GM19239 (cell line): ENCODE data around the gene TEAD1.
"Not testable (repeated sequence)": the region's sequence is repeated elsewhere in the genome, so short reads cannot be mapped to it uniquely, and the experiment has no call there.

Experiments used
- DNase-seq: peaks from one replicate; pipeline ENCODE4 v3.0.0; 2011; ENCODE audit warnings: low spot score; ENCODE audit not compliant: insufficient read length
- FAIRE-seq: peaks from 2 replicates; lab custom pipeline; 2011; peaks lifted over from hg19 to GRCh38; lab: Jason Lieb, UNC

TEAD1 gene

DNA sequence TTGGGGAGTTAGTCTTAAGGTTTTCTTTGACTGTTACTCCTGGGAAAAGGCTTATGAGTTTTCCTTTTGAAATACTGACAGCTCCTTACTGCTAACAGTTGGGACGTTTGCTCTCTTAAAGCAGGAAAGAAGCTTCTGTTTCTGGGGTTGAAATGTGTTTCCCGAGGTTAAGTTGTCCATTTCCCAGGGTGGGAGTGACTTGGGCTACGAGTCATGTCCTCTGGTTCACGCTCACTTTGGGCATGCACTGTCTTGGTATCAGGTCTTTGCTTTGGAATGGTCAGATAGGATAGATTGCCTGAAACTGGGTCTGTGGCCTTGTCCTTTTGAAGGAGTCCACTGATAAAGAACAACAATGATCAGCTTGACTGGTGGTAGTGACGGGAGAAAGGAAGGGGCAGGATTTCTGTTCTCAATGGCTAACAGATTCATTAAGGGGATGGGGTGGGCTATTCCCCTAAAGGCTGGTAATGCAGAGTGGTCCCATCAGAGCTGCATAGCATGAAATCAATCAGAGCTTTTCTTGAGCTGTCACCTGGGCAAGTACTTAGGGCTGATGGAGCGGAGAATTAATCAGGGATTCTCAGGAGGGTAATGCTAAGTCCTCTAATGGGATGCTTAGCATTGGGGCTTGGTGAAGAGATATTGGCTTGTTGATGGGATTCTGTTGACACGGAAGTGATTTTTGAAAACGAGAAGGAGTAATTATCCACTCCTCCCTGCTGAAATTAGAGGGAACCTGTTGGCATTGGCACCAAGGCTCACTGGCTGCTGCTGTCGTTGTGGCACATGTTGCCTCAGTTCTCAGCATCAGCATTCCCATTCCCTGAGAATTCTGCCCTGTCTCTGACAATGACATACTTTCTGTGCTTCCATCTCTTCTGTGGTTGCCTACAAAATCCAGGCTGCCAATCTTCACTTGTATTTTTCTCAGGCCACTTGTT is 81.6 kb downstream of the TEAD1 start:
- no peak for FAIRE-seq

DNA sequence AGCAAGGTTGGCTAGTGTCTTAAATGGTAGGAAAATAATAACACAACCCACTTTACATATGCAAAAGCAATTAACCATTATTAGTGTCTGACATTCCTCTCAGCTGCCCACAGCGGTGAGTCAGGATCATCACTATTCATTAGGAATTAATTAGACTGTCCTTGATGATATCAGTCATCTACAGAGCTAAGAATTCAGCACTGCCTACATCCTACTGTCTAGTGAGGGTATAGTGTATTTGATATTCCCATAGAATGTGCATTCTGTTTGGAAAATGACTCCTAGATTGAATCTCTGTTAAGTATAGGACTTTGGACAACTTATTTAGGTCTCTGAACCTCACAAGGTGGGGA is 82.2 kb downstream of the TEAD1 start:
- FAIRE-seq (no peak), DNase-seq (no peak)

More for the DNA sequence above, 81.6 kb downstream of the TEAD1 start:
- no peak for DNase-seq

DNA sequence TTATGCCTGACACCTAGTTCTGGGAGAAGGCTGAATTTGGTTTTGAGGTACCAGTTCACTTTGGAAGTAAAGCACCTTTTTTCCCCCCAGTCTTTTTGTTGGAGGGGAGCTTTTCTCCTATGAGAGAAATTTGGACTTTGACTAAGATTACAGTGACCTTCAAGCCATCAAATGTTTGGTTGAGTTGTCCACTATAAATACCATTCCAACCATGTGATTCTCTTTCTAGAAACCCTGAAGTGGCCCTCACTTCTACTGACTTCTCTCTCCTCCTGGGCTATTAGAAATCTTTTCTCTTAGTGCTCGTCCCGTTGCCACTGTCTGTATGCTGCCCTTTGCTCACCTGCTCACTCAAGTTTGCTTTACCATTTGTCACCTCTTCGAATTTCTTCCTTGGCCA is 82.6 kb downstream of the TEAD1 start:
- no peak for DNase-seq
- FAIRE-seq = no peak

DNA sequence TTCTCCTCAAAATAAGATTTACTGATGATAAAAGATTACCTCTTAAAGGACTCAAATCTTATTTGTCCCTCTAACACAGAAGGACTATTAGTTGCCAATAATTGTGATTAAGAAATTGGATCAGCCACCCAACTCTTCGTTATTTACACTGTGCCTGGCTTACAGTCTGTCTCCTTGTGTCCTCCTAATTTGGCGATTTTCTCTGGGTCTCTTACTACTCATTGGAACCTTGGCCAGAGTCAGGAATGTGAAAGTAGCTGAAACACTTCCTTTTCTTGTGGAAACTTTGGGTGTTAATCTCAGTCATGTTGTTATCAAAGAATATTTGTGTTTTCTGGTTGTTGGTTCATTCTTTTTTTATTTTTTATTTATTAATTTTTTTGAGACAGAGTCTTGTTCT is 83.2 kb downstream of the TEAD1 start:
- no peak for DNase-seq
- FAIRE-seq = no peak

DNA sequence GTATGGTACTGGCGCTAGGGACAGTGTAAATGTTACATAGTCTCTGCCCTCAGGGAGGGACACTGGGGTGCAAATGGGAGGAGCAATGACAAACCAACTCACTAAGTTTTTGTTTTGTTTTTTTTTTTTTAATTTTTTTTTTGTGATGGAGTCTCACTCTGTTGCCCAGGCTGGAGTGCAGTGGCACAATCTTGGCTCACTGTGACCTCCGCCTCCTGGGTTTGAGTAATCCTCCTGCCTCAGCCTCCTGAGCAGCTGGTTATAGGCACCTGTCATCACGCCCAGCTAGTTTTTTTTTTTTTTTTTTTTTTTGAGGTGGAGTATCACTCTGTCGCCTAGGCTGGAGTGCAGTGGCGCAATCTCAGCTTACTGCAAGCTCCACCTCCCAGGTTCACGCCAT is 83.9 kb downstream of the TEAD1 start:
- not testable (repeated sequence) for FAIRE-seq, DNase-seq

DNA sequence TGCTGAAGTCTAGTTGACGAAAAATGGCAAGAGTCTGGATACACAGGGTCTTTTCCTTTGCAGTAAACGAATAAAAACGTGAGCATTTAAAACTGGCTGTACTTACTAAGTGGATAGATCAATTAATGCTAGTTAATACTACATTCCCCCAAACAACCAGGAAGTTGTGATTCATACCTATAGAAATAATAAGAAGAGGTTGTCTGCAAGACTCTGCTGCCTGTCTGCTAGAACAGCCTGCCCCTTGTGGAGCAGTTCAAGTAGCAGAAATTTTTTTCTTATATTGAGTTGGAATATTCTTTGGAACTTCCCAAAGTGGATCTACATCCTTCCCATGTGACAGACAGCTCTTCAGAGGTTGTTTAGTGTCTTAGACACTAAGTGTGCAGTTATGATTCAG is 86.8 kb downstream of the TEAD1 start:
- DNase-seq = no peak
- FAIRE-seq = no peak

DNA sequence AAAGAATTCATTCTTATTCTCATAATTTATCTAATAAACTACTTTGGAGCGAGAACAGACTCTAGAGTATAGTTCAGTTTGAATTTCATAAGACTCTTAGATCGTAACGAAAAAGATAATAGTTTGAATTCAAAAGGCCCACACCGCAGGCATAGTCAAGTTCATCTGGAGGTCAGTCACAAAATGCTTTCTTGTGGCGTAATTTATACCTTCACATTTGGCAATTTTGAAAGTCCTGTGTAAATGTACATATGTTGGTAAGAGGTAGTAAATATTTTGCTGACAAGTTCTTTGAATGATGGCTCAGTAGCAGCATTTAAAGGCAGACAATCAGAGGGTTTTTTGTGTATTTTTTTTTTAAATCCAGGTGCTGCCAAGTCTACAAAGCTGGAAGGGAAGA is 88.1 kb downstream of the TEAD1 start:
- FAIRE-seq (no peak), DNase-seq (no peak)

DNA sequence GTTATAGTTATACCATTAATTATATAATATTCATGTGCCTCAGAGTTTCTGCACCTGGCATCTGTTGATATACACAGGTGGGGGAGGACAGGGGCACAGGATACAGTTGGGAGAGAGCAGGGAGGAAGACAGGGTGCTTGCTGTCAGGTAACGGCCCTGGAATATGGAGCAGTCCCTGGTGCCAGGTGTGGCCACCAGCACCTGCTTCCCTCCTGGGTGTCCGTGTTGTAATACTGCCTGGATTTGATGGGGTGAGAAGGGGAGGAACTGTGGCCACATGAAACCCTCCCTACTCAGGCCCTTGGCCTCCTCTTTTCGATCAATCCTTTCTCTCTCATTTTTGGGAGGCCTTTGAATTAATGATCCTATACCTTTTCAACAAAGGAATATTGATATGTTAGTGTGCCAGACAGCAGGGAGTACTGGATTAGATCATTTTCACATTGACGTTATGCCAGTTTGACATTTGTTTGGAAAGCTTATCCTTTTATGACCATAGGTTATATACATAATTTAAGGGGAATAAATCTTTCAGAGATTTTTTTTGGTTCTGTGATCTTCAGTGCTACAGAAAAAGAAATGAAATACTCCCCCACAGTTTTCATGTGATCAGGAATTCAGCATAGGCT is 88.6 kb downstream of the TEAD1 start:
- DNase-seq (no peak), FAIRE-seq (no peak)

DNA sequence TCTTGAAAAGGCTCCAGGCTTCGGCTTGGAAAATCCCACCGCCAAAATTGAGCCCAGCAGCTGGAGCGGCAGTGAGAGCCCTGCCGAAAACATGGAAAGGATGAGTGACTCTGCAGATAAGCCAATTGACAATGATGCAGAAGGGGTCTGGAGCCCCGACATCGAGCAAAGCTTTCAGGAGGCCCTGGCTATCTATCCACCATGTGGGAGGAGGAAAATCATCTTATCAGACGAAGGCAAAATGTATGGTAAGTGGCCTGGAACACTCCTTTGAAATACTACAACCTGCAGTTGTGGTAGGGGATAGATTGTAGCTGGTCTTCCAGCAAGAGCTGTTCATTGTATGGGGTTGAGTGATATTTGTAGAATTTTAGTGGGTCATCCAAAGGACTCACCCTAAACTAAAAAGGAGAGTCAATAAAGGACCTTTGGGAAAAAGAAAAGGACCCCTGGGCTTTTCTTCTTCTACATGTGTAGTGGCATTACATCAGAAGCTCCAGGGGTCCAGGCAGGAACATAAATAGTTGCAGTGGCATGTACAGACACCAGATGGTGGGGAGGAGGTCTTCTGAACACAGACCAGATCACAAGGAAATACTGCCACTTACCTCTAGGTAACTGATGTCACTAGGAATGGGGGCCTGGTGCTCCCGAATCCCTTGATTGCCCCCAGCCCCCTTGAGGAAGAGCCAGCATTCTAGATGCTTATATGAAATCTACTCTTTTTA is 90.1 kb downstream of the TEAD1 start:
- FAIRE-seq (no peak), DNase-seq (no peak)

DNA sequence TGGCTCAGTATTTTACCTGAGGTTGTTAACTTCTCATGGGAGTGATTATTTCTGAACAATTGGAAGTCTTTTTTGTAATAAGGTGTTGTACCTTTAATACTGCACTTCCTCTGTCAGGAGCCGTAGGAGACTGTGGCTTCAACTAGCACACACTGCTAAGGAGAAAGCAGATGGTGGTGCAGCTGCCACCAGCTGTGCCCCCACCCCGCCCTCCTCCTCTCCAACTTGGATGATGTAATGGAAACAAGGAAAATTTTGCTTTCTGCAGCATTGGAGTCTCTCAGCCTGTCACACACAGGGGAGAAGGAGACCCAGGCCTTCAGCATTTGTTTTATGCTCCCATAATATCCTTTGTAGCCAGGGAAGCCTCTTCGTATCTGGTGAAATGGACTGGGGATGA is 91.2 kb downstream of the TEAD1 start:
- no peak for FAIRE-seq
- DNase-seq = no peak

DNA sequence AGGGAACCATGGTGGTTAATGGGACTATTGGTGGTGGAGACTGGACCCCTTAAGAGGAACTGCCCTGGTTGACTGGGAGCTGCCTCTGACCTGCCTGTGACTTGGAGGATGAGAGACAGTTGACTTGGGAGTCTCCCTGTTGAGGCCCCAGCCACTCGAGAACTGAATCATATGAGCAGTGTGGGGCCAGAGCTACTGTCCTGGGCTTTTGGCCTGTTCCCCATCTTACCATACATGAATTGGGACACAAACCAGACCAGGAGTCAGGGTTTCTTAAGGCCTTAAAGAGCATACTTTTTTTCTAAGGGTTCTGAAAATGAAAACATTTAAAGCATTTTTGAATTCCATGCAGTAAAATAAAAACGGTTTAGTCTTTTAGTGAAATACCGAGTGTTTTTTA is 92.8 kb downstream of the TEAD1 start:
- DNase-seq (no peak), FAIRE-seq (no peak)

DNA sequence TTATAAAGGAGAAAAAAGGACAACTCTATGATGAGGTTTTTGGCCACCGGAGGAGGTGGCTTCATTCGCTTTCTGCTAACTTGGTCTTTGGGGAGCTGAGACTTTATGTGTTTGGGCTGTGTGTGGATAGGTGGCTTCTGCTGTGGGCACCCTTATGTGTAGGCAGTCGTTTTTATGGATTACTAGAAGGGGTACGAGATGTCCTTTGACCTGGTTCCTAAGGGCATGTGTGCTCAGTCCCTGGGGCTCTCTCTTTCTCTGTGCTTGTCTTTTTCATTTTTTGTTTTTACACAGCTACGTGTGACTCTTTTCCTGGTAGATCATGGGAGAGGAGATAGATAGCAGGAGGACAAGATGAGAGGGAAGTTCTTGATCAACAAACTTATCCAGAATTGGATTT is 93.4 kb downstream of the TEAD1 start:
- FAIRE-seq = no peak

DNA sequence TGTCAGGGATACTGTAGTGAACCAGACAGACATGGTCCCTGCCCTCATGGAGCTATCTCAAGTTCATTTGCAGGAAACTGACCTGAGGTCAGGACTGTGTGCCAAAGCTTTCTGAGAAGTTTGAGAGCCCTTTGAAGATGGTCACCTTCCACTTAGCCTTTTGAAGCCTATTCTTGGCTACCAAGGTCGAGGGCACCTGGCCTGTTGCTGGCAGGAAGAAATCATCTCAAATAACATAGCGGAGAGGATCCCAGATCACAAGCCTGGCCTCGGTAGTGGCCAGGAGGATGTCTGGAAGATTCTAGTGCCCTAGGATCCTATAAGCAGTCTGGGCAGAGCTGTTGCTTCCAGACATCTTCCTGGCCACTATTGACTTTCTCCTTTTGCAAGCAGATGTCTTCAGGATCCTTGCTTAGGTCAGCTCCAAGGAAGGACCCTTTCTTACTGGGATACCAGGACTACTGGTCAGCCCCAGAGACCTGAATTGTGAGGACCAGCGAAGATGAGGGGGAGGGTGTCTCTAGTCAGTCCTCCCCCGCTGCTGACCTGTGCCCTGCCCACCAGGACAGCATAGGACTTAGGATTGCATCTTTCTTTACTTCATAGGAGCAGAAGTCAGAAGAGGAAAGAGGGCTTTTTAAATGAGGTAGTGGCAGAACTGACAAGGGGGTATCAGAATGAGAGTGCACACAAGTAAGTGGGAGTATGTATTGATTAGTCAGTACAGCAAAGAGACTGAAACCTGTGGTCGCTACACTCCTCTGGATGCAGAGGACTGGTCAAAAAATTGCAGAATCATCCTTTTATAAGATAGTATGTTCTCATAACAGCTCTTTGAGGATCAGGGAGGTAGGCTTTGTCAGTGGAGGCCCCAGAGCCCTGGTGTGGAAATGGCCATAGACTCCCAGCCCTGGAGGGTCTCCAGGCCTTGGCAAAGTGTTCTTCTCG is 94.8 kb downstream of the TEAD1 start:
- FAIRE-seq (no peak), DNase-seq (no peak)

More for the DNA sequence above, 93.4 kb downstream of the TEAD1 start:
- no peak for DNase-seq

DNA sequence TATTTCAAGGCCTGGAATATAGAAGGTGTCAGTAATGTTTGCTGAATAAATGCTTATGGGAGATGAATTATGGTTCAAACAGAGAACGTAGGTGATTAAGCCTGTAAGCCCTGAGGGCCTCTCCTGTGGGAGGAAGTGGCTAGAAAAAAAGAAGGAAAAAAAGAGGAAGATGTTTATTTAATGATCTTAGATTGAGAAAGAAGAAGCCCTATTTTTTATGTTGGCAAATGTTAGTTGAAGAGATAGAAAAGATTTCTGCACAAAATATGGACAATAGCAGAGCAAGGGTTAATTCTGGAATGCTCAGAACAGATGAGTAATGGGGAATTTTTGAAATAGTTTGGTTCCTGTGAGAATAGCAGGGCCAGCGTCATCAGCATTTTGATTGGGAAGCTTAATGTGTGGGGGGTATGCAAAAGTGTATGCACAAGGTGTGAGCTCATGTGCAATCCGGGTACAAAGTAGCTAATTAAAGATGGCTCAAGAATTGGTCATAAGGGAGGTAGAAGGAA is 95.7 kb downstream of the TEAD1 start:
- DNase-seq (no peak), FAIRE-seq (no peak)

DNA sequence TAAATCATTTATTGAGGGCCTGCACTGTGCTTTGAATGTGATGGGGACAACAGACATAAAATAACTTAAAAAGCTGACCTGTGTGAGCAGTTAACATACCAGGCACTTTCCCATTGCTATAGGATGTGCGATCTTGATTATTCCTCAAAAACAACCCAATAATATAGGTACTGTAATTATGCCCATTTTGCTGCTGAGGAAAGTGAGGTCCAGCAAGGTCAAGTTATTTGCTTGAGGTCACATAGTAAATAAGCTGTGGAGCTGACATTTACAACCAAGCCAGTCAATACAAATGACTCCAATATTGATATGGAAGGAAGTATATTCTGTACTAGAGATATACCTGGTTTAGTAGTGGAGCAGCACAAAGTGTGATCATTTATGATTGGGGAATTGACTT is 96.2 kb downstream of the TEAD1 start:
- no peak for FAIRE-seq

DNA sequence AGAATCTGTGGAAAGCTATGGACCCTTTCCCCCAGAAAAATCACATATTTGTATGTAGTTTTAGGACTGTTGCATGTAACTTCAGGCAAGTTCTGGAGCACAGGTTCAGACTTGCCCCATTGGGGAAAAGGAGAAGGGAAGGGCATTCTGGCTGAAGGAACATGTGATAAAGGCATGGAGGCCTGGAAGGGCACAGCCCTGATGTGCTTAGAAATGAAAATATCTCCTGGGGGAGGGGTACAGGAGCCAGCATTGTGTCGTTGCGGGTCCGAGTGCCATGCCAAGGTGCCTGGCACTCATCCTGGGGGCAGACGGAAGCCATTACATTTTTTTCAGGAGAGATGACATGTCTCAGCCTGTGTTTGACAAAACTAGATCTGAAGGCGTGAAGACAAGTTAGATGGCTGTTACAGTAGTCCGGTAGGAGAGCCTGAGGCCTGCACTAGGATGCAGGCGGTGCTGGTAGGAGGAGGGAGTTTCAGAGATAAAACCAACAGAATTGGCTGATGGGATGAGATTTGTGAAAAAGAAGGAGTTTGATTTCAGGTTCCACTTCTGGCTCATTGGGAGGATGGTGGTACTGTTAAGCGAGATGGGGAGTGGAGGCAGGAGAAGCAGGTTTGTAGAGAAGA is 96.9 kb downstream of the TEAD1 start:
- DNase-seq (no peak), FAIRE-seq (no peak)

More for the DNA sequence above, 96.2 kb downstream of the TEAD1 start:
- DNase-seq = no peak

DNA sequence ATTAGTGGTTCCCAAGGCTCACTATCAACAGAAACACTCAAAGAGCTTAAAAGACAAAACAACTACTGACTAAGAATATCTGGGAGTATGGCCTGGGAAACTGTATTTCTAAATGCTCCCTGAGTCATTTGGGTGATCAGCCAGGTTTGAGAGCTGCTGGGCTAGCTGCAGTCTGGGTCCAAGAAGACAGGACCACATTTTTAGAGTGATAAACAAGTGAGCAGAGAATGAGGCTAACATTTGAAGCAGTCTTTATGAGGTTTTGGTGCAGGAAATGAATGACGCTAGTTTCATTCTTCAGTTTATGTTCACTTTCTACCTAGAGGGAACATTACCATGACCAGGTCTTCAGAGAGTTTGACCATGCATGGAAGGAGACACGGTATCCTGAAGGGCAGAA is 97.7 kb downstream of the TEAD1 start:
- no peak for FAIRE-seq
- no peak for DNase-seq

DNA sequence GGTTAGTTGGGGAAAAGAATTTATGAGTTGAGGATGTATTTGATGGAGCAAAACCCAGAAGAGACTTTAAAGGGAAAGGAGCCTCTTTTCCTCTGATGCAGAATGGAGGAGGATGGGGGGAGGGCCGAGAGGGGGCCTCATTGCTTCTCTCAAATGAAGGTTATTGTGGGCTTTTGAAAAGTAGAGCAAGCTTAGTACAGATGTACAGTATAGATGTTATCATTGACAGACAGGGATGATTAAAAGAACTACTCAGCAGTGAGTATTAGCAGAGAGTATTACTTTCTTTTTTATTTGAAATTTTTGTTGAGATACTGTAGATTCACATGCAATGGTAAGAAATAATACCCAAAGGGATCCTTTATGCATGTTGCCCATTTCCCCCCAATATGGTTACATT is 98.1 kb downstream of the TEAD1 start:
- DNase-seq = no peak
- FAIRE-seq = no peak

DNA sequence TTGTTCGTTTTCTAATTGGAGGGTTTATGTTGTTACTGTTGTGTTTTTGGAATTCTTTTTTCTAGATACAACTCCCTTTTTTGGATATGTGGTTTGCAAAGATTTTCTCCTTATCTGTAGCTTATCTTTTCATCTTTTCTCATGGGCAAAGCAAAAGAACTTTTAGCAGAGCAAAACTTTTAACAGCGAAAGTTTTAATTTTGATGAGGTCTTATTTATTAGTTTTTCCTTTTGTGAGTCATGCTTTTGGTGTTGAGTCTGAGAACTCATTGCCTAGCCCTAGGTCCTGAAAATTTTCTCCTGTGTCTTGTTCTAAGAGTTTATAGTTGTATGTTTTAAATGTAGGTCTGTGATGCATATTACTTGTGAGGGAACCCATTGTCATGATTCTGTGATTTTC is 99.4 kb downstream of the TEAD1 start:
- FAIRE-seq (no peak), DNase-seq (no peak)
